DLD1 (cell line): ENCODE data around the gene ZNF316.
"Not testable (repeated sequence)": the region's sequence is repeated elsewhere in the genome, so short reads cannot be mapped to it uniquely, and the experiment has no call there.

Experiments
- in situ Hi-C: cut with HindIII; loops from 2 replicates; pipeline ENCODE4 v1.10.0; 2017; ENCODE audit warnings: low sequenced_read_pairs

ZNF316 gene

DNA sequence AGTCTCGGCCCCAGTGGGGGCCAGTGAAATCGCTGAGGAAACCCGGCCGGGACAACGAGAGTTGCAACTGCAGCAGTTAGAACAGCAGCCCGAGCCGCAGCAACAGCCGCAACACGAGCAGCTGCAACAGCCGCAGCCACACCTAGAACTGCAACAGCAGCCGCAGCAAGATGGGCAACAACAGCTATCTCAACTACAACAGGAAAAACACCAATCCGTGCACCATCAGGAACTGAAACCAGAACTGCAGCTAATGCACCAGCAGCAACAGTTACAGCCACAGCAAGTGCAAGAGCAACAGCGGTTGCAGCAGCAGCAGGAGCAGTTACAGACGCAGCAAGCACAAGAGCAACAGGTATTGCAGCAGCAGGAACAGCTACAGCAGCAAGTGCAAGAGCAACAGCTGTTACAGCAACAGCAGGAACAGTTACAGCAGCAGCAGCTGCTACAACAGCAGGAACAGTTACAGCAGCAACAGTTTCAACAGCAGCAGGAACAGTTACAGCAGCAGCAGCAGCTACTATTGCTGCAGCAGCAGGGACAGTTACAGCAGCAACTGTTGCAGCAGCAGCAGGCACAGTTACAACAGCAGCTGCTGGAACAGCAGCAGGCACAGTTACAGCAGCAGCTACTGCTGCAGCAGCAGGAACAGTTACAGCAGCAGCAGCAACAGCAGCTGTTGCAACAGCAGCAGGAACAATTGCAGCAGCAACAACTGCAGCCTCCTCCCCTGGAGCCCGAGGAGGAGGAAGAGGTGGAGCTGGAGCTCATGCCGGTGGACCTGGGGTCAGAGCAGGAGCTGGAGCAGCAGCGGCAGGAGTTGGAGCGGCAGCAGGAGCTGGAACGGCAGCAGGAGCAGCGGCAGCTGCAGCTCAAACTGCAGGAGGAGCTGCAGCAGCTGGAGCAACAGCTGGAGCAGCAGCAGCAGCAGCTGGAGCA, 15.7 kb upstream of the ZNF316 start:
- in situ Hi-C loops = no loop called here

- in situ Hi-C loops = no loop called here
These were observed 14.9 kb upstream of the ZNF316 start for GRCh38 chr7:6622134-6622710.

DNA sequence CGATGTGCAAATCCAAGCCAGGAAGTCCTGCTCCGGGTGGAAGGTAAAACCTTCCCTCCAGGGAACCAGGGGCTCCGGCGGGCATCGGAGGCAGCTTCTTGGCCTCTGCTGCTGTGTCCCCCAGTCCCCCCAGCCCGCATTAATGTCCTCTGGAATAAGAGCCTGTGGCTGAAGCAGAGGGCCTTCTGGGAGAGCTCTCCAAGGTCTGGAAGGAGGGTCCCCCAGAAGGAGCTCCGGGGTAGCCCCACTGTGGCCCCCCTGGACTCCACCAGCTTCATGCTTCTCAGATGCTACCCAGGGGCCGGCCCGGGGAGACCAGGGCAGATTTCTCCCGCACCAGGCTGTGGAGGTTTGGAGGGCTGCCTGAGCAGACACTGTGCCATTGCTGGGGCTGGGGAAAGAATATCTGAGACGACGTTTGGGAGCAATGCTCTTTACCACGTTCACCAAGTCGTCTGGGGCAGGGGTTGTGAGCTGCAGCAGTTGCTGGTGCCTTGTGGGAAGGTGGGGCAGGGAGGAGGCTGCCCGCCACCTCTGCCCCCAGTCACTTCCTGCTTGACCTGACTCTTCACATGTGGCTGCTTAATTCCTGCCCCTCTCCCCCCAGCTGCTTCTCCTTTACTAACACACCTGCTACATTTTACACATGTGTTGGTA, 13.4 kb upstream of the ZNF316 start:
- in situ Hi-C loops = no loop called here

DNA sequence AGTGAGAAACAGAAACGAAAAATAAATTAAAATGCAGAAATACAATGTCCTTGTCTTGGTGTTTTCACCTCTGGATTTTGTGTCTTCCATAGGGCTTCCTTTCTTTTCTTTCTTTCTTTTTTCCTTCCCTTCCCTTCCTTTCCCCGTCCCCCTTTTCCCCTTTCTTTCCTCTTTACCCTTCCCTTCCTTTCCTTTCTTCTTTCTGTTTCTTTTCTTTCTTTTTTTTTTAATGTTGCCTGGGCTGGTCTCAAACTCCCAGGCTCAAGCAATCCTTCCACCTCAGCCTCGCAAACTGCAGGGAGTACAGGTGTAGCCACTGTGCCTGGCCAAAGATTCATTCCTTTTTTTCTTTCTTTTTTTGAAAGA, 12.9 kb upstream of the ZNF316 start:
- in situ Hi-C loops = no loop called here

GRCh38 chr7:6628045-6628444, 9.1 kb upstream of the ZNF316 start:
- in situ Hi-C loops = no loop called here

DNA sequence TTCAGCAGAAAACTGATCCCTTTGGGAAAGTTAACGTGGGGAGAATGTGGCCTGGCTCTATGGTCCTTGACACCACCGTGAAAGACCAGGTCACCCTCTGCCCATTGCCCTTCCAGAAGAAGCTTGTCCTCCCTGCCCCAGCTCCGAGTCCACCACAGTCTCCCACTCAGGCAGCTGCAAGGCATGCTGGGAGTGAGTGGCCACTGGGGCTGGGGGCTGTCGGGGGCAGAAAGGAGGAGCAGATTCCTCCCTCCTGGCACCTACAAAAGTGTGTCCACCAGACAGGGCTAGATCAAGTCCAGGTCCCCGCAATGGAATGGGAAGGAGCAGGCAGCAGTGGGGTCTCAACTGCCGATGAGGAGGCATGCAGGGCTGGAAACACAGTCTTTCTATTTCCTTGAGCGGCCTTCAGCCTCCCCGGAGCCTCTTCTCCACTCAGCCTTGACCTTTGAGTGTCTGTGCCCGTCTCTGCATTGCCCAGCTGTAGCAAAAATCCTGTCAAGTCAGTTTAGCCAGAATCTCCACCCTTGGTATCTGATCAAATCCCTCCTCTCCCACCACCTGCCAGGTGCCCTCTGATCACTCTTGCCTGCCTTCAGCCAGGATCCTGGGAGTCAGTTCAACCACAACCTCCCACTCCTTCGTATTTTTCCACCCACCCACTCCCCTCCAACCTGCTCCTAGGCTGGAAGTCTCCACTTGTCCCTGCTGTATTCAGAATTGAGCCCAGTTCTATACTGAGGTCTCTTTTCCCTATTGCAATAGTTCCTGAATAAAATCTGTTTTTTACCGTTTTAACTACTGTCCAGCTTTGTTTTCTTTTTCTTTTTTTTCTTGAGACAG, 6.9 kb upstream of the ZNF316 start:
- in situ Hi-C loops = no loop called here

GRCh38 chr7:6631605-6632004, 5.5 kb upstream of the ZNF316 start:
- in situ Hi-C loops = no loop called here

- in situ Hi-C loops = no loop called here
These were observed 3.1 kb upstream of the ZNF316 start for GRCh38 chr7:6634021-6634420.

- in situ Hi-C loops = not testable (repeated sequence)
These were observed 2.1 kb upstream of the ZNF316 start for GRCh38 chr7:6634971-6635370.

DNA sequence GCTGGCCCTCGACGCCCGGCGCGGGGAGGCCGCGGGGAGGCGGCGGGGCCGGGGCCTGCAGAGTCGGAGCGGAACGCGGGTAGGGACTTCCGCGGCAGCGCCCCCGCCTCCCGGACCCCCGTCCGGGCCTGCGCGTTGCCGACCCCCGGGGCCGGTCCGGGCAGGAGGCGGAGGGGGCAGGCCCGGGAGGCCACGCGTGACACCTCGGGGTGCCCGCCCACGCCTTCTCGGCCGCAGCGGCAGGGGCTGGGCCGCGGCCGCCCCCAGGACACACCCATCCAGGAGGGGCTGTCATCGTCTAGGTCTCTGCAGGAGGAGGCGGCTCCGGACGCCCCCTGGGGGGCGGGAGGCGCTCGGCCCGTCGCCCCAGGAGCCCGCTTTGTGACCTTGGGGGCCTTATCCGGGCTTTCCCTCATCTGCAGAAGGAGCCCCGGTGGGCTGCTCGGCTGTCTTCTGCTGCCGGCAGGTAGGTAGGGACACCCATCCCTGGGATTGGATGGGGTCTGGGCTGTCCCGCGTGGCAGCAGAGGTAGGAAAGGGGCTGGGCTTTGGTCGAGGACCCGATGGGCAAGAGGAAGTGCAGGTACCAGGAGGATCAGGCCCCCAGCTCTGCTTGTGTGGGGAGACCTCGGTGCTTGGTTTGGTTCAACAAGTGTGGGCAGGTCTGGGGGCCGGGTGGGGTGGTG, 569 bp downstream of the ZNF316 start:
- in situ Hi-C loops = no loop called here

DNA sequence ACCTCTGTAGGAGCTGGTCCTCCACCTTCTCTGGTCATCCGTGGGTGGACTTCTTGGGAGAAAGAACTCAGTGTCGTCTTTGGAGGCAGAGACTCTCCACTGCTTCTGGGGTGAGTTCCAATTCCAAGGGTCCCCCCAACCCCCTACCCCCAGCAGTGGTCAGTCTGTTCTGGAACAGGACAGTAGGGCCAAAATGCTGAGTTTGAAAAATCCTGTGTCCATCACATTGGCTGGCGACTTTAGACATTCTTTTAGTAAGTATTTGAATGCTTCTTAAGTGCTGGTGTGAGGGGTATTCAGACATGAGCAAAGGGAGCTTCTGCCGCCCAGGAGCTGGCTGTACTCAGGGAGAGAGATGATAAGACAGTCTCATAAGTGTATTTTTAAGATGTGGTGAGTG, 1.9 kb downstream of the ZNF316 start:
- in situ Hi-C loops = no loop called here

DNA sequence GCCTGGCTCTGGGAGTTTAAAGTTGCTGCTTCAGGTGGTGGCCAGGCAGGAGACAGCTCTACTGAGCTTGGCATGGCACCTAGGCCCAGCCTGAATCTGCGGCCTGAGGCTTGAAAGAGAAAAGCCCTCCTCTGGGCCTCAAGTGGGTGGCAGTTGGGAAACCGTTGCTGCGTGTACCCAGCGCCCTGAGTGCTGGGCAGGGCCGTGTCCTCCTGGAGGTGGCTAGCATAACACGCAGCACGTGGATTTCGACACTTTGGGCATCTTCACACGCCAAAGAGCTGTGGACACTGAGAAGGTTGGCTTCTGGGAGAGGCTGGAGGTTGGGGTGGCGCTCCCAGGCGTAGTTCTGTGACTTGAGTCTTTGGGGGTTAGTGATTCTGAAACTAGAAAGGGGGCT, 2.5 kb downstream of the ZNF316 start:
- in situ Hi-C loops = no loop called here

DNA sequence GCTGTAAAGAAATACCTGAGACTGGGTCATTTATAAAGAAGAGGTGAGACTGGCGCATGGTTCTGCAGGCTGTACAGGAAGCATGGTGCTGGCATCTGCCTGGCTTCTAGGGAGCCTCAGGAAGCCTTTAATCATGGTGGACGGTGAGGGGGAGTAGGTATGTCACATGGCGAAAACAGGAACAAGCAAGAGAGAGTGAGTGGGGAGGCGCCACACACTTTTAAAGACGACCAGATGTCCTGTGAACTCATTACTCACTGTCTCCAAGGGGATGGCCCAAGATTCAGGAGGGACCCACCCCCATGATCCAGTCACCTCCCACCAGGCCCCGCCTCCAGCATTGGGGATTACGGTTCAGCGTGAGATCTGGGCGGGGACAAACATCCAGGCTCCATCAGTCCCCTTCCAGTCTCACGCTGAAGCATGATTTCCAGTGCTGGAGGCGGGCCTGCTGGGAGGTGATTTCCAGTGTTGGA, 3.2 kb downstream of the ZNF316 start:
- in situ Hi-C loops = no loop called here

GRCh38 chr7:6641305-6642035, 4.4 kb downstream of the ZNF316 start:
- in situ Hi-C loops = no loop called here

- in situ Hi-C loops = no loop called here
These were observed 5.2 kb downstream of the ZNF316 start for GRCh38 chr7:6642239-6642839.

DNA sequence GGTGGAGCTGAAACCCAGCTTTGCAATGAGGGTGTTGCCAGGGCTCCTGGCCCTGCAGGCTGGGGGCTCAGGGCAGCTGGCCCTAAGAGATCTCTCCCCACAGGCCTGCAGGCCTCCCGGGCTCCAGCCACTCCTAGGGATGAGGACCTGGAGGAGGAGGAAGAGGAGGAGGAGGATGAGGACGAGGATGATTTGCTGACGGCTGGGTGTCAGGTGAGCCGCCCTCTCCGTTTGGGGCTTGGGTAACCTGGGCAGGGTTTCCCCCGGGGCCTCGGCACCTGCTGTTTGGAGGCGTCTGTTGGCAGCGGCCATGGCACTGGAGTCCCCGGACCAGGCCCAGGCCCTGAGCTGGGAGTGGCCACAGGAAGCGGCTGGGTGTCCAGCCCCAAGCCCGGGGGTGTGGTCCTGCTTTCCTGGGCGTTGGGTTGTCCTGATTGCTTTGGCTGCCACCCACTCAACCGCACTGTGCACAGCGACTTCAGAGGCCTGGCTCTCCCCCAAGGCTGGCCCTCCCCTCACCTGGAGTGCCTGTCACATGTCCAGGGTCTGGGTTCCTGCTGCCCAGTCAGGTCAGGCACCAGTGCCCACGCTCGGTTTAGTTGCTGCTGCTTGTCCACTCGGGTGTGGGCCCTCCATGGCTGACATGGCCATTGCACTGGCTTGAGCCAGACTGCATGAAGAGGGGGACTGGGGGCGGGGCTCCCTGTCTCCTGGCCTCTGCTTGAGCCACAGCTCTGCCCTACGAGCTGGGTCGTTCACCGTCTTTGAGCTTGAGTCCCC, 5.9 kb downstream of the ZNF316 start:
- in situ Hi-C loops = no loop called here

DNA sequence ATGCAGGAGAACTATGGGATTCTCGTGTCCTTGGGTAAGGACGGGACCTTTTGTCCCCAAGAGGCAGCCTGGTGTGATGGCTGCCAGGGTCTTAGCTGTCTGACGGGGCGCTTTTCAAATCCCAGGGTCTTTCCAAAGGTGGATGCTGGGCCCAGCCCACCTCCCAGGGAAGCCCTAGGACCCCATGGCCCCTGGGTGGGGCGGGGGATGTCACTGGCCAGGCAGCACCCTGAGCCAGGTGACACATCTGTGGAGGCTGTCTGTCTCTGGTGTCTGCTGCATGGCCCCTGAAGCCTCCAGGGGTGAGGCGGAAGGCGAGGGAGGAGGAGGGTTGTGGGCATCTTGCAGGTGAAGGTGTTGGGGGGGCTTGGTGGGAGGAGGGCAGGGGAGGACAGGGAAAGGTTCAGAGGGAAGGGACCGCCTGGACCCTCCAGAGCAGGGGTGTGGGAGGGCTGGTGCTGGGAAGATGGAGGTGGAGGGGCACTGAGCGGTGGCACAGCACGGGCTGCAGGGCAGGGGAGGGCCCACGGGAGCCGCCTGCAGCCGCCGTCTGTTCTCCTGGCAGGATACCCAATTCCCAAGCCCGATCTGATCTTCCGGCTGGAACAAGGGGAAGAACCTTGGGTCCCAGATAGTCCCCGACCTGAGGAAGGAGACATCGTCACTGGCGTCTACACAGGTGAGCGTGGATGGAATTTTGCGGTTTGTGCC, 7.0 kb downstream of the ZNF316 start:
- in situ Hi-C loops = no loop called here

DNA sequence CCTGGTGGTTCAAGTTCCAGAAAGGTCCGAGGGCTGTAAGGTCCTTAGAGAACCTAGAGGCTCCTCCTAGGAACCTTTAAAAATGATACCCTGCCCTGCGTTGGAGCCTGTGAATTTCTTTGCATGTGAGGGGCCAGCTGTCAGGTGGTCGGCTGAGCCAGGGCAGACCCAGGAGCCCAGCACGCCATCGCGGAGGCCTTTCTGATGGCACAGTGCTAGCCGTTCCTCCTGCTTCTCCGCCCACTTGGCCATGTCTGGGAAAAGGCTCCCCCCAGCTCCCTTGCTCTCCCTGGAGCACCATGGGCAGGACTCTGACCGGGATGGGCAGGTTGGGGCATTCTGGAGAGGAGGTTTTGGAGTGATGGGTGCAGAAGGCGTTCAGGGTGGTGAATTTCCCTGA, 7.6 kb downstream of the ZNF316 start:
- in situ Hi-C loops = no loop called here
